ENCODE data around the gene ECI1.
"Not testable (repeated sequence)": the region's sequence is repeated elsewhere in the genome, so short reads cannot be mapped to it uniquely, and the experiment has no call there.

Gene ECI1

DNA sequence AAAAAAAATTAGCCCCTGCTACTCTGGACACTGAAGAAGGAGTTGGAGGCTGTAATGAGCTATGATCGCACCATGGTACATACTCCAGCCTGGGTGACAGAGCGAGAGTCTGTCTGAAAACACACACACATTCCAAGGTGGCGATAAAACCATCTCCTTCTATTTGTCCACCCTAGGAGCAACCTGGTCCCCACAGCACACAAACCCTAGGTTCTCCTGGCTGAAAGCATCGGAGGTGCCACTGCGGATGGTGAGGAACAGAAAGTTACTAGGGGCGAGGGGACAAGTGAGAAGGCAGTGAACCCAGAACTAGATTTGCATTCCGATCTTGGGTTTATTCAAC is 1.4 kb upstream of the ECI1 start:
- no peak for DNase-seq

DNA sequence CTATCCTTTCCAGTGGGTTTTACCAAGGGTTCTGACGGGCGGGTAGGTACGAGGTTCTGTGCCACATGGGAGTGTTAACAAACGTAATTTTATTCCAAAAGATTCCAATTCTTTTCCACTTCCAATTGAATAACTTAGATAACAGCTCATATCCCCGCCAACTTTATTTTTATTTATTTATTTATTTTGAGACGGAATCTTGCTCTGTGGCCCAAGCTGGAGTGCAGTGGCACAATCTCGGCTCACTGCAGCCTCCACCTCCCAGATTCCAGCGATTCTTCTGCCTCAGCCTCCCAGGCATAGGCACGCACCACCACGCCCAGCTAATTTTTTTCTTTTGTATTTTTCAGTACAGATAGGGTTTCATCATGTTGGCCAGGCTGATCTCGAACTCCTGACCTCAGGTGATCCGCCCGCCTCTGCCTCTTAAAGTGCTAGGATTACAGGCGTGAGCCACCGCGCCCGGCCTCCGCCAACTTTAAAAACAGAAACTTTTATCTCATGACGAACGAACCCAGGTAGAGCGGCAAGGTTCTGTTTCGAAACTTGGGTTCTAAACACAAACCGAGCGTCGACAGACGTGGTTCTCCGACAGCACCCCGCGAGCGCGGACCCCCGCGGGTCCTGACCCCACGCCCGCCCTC is 613 bp downstream of the ECI1 start:
- DNase-seq: no peak

DNA sequence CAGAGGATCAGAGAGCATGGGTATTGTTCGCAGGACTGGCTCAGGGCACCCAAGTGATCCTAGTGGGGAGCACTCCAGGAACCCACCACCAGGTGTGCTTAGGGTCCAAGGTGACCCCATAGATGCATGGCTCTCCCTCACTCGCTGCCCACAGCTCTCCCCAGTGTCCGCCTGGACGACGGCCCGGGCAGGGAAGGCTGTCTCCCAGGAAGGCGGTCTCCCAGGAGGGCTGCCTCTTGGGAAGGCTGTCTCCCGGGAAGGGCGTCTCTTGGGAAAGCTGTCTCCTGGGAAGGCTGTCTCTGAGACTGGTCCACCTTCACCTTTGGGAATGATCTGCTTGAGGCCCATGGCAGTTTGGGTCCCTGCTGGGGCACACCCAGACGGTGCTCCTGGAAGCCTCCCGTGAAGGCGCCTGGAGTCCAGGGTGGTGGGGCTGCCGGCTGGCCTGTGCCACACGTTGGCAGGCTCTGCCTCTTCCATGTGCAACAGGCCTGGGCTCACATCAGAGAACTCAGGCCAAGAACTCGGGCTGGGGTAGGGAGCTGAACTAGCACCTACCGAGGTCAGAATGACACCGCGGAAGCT is 5.0 kb downstream of the ECI1 start:
- no peak for DNase-seq

DNA sequence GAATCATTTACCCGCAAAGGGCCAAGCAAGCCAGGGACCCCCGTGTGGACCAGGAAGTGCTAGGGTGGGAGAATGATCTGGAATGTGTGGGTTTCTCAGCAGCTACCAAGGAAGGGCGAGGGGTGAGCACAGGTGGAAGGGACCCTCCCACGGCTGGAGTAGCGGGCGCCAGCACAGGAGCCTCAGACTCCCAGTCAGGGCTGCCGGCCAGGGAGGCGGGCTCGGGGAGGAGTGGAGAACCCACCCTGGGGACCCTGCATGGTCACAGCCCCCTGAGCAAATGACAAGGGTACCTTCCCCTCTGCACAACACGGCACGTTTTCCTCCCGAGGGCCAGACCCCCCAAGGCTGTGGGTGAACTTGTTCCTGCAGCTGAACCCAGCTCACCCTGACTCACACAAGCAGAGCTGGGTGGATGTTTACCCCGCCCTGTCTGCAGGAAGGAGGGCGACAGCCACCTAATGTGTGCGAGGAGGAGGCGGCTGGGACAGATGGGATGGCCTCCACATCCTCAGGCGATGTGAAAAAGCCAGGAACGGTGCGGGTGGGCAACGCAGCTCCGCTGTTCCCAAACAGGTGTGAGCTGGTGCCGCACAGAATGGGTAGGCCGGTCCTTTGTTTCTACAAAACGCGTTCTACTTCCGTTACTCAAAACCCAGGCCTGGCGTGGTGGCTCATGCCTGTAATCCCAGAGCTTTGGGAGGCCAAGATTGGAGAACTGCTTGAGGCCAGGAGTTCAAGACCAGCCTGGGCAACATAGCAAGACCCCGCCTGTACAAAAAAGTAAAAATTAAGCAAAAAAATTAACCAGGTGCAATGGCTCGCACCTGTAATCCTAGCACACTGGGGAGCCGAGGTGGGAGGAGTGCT is 6.2 kb downstream of the ECI1 start:
- DNase-seq: no peak

DNA sequence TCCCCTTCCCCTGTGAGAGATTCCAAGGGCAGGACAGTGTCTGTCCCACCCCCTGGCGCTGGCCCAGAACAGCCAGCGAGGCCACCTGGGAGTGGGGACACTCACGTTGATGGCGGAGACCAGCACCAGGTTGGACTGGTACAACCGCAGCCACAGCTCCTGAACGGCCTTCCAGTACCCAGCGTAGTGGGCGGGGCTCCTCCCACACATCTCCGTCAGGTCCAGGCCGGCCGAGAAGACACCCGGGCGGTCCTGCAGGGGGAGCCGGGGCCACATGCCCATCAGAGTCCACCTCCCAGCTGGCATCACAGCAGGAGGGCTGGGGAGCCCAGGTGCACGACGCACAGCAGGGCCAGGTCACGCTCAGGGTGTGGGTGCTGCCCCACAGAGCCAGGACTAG is 7.1 kb downstream of the ECI1 start:
- no peak for DNase-seq

DNA sequence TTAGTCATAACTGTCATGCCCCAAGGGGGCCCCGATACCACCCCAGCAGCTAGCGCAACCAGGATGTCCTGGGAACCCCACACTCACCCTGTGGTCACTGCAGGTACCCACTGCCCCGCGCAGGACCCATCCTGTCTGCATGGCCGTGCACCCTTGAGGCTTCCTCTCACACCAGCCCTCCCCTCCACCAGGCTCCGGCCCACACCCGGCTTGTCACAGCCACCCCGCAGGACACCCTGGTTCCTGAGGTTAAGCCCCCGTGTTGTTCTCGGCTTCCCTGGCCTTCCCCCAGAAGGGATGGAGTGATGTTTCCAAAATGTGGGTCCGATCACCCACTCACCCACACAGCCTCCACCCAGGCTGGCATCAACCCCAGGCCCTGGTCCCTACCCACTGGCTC is 7.6 kb downstream of the ECI1 start:
- no peak for DNase-seq

DNA sequence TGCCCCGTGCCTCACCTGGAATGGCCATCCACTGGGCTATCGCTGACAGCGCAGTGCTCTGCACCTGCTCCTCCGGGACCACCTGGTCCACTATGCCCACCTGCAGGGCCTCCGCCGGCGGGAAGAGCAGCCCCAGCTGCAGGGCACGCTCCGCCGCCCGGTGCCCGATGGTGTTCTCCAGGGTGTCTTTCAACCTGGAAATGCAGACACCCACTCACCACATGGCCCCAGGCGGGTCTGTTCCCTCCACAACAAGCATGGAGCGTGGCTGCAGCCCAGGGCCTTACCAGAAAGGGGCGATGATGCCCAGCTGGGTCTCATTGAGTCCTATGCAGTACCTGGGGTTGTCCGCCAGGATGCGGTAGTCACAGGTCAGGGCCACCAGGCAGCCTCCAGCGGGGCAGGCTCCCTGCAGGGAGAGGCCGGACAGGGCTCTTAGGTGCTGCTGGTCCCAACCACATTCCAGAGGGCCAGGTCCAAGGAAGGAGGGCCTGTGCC is 8.3 kb downstream of the ECI1 start:
- no peak for DNase-seq

DNA sequence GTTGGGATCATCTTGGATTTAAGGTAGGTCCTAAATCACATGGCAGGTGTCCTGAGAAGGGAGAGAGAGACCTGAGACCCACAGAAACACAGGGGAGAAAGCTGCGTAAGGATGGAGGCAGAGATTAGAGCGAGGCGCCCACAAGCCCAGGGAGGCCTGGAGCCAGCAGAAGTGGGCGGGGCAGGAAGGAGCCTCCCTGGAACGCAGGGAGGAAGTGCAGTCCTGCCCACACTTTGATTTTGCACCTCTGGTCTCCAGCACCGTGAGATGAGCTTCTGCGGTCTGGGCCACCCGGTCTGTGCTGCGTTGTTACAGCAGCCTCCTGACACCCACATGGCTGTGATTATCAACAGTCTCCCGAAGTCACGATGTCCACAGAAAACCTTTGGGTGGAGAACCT is 8.8 kb downstream of the ECI1 start:
- no peak for DNase-seq

DNA sequence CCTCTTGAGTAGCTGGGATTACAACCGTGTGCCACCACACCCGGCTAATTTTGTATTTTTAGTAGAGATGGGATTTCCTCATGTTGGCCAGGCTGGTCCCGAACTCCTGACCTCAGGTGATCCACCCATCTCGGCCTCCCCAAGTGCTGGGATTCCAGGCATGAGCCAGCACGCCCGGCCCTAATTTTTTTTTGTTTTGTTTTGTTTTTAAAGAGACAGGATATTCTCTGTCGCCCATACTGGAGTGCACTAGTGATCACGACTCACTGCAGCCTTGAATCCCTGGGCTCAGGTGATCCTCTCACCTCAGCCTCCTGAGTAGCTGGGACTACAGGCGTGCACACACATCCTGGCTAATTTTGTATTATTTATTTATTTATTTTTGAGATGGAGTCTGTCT is 11.1 kb downstream of the ECI1 start:
- DNase-seq: not testable (repeated sequence)

DNA sequence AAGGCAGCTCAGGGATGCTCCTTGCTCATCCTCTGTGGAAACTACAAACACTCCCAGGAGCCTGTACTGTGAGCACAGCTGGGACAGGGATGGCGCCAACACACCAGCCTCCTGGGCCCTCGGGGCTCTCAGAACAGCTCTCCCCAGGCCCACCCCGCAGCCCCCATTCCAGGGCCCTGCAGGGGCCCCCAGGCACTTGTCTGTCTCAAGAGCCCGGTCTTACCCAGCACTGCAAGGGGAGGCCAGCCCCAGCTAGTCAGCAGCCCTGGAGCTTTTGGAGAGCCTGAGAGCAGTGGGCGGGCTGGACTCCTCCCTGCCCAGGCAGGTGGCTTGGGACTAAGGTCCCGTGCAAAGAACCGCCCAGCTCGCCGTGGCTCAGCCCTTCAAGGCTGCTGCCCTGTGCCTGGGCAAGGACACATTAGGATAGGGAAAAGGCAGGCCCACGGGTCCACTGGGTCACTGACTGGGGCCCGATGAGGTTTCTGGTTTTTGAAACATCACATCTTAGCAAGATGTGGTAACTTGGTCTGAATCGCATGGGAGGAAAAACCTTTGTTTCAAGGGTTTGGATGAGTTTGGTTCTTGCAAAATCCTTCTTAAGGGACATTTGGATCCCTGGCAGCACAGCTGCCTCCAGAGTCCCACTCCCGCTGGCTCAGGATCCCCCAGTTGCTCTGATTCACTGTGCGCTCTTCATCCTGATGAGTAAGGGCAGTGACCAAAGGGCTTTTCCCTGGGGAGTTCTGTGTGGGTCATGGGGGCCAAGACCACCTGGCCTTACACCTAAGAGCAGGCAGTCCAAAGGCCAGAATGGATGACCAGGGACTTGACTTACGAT is 12.3 kb downstream of the ECI1 start:
- no peak for DNase-seq

DNA sequence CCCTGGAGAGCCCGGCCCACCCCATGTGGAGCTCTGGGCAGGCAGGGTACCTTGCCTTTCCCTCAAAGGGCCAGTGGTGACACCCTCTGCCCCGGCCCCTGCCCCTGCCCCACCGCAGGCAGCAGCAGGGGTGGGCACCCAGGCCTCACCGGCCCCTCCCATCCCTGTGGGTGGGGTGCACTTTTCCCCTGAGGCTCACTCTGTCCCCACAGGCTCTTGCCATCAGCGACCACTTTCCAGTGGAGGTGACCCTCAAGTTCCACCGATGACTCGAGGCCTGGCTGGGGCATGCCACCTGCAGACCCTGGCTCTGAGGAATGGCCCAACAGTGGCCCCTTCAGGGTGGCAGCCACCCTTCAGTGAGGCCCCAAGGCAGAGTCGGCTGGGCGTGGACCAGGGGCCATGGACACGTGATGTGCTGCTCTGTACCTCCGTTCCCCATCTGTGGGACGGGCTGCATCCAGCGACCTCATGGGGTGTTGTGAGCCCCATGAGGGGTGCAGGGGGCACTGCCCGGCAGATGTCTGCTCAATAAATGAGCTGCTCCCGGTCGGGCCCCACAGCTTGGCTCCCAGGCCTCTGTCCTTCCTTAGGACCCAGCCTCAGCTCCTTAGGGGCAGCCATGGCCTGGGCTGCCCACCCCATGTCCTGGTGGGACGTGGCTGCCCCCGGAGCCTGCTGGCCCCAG is 13.1 kb downstream of the ECI1 start:
- DNase-seq: no peak

DNA sequence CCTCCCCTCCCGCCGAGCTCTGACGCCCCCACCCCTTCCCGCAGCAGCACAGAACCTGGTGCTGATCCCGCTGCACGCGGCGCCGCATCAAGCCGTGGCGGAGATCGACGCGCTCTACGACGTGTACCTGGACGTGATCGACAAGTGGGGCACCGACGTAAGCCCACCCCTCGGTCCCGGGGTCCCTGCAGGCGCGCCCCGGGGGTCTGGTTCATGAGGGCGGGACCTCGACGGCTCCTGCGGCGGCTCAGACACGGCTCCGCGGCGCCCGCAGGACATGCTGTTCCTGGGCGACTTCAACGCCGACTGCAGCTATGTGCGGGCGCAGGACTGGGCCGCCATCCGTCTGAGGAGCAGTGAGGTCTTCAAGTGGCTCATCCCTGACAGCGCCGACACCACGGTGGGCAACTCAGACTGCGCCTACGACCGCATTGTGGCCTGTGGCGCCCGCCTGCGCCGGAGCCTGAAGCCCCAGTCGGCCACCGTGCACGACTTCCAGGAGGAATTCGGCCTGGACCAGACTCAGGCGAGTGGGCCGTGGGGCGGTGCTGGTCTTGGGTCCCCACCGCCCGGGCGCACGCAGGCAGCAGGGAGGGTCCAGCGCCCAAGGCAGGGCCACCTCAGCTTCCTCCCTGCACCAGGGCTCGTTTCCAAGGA is 13.8 kb downstream of the ECI1 start:
- DNase-seq: no peak

DNA sequence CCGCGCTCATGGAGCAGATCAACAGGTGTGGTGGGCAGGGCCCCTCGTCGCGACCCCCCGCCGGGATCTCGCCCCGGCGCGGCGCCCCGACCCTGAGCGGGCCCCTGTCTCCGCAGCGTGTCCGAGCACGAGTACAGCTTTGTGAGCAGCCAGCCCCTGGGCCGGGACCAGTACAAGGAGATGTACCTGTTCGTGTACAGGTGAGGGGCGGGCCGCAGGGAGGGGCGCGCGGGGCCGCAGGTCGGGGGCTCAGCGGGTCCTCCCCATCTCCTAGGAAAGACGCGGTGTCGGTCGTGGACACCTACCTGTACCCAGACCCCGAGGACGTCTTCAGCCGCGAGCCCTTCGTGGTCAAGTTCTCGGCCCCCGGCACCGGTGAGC is 14.3 kb downstream of the ECI1 start:
- DNase-seq: no peak

DNA sequence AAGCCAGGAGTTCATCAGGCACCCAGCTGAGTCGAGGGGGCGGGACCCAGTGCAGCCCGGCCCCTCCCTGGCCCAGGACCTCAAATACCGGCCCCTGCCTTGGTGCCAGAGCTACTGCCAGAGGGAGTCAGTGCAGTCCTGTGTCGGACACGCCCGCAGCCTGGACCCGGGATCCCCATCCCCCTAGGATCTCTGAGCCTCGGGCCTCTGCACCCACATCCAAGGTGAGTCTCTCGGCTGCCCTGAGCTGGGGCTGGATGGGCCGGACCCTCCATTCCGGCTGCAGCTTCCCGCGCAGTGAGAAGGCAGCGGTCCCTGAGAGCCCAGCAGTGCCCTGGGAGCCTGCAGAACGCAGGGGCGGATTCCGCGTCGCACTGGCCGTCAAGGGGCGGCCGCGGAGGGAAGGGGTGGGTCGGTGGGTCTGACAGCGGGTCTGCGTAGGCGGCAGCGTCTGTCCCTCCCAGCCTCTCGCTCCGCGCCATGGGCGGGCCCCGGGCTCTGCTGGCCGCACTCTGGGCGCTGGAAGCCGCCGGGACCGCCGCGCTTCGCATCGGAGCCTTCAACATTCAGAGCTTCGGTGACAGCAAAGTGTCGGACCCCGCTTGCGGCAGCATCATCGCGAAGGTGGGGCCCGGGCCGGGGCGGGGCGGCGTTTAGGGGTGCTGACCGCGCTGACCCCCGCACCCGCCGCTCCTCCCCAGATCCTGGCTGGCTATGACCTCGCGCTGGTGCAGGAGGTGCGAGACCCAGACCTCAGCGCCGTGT is 14.9 kb downstream of the ECI1 start, which contains the start of gene DNASE1L2:
TSS of gene DNASE1L2 (plus strand) at position 108 of the 765 bp plus-strand sequence. CDS start at position 481, 373 bp downstream.
- no peak for DNase-seq

DNA sequence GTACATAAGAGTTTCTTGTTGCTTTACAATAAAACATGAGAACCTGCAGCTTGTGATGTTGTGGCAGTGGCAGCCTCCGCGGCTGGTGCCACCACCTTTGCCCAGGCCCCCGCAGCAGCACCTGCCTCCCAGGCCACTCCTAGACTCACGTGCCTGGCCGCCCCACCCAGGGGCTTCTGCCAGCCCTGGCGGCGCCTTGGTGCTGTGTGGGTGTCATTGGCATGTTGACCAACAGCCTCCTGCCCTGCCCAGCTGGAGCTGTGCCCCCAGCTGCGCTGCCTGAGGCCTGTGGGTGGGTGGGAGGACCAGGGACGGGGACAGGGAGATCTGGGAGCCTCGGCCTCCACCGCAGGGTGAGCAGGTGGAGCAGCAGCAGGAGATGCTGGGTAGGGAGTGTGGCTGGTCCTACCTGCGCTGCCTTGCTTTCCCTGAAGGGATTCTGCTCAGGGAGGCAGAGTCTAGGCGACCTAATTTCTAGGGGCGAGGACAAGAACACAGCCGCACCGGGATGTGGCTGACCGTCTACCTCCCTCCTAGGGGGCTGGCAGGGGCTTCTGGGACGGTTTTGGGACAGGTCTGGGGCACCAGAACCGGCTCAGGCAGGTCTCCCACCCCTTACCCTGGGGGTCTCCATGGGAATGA is 15.6 kb downstream of the ECI1 start:
- no peak for DNase-seq

DNA sequence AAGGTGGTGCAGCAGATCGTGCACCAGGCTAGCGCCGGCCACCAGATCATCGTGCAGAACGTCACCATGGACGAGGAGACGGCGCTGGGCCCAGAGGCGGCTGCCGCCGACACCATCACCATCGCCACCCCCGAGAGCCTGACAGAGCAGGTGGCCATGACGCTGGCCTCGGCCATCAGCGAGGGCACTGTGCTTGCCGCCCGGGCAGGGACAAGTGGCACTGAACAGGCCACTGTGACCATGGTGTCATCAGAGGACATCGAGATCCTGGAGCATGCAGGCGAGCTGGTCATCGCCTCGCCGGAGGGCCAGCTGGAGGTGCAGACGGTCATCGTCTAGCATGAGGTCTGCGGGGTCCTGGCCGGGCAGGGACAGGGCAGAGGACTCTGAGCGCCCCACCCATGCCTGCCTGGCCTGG is 16.1 kb downstream of the ECI1 start:
- DNase-seq: no peak

DNA sequence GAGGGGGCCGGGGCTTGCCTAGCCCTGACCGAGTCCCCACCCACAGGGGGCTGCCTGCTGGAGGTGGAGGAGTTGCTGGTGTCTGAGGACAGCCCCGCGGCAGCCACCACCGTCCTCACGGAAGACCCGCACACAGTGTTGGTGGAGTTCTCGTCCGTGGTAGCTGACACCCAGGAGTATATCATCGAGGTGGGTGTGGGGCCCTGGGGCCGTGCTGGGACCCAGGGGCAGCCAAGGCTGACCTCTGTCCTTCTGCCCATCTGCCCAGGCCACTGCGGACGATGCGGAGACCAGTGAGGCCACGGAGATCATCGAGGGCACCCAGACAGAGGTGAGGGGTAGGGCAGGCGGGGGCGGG is 16.6 kb downstream of the ECI1 start:
- DNase-seq: no peak

DNA sequence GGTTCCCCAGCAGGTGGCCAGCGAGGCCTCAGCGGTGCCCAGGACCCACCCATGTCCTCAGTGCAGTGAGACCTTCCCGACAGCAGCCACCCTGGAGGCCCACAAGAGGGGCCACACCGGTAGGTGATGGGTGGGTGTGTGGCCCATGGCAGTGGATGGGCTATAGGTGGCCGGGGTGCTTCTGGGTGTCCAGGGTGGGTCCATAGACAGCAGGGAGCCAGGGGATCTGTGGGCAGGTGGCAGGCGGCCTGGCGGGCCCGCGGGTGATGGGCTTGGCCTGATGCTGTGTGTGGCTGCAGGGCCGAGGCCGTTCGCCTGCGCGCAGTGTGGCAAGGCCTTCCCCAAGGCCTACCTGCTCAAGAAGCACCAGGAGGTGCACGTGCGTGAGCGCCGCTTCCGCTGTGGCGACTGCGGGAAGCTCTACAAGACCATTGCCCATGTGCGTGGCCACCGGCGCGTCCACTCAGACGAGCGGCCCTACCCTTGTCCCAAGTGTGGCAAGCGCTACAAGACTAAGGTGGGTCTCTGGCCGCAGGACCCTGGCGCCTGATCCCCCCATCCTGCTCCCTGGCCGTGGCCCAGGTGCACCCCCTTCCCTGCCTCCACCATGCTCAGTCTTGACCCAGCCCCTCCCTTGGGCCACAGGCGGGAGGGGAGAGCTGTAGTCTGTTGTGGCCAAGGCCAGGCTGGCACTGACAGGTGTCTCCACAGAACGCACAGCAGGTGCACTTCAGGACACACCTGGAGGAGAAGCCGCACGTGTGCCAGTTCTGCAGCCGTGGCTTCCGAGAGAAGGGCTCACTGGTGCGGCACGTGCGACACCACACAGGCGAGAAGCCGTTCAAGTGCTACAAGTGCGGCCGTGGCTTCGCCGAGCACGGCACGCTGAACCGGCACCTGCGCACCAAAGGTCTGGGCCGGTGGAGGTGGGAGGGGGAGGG is 17.2 kb downstream of the ECI1 start:
- DNase-seq: peak; percentile 68

DNA sequence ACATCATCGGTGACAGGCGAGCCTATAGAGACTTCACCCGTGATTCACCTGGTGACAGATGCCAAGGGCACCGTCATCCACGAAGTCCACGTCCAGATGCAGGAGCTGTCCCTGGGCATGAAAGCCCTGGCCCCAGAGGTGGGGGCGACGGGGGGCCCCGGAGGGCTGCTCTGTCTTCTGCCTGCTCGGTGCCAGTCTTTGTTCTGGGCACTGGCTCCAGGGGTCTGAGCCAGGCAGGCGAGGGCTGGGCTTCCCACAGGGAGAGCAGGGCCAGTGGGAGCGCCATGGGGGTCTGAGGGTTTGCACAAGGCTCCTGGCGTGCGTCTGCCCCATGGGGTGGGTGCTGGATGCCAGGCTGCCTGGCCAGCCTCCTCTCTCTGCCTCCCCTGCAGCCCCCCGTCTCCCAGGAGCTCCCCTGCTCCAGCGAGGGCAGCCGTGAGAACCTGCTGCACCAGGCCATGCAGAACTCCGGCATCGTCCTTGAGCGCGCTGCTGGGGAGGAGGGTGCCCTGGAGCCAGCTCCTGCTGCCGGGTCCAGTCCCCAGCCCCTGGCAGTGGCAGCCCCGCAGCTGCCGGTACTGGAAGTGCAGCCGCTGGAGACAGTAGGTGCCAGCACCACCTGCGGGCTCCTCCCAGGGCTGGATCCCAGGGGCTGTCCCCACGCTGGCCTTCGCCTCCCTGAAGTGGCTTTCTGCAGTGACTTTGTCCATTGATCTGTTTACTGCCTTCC is 18.2 kb downstream of the ECI1 start:
- no peak for DNase-seq
